ENCODE data around the gene KRTAP1-3.
"Not testable (repeated sequence)": the region's sequence is repeated elsewhere in the genome, so short reads cannot be mapped to it uniquely, and the experiment has no call there.

GRCh38 chr17:41054556-41054955, 19.9 kb upstream of the KRTAP1-3 start:
- TF ChIP-seq, protein P1, sequence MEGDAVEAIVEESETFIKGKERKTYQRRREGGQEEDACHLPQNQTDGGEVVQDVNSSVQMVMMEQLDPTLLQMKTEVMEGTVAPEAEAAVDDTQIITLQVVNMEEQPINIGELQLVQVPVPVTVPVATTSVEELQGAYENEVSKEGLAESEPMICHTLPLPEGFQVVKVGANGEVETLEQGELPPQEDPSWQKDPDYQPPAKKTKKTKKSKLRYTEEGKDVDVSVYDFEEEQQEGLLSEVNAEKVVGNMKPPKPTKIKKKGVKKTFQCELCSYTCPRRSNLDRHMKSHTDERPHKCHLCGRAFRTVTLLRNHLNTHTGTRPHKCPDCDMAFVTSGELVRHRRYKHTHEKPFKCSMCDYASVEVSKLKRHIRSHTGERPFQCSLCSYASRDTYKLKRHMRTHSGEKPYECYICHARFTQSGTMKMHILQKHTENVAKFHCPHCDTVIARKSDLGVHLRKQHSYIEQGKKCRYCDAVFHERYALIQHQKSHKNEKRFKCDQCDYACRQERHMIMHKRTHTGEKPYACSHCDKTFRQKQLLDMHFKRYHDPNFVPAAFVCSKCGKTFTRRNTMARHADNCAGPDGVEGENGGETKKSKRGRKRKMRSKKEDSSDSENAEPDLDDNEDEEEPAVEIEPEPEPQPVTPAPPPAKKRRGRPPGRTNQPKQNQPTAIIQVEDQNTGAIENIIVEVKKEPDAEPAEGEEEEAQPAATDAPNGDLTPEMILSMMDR (conservative IDR thresholded peaks at IDR 0.05): not testable (repeated sequence)
- TF ChIP-seq ZFX (IDR thresholded peaks at IDR 0.05): not testable (repeated sequence)
